K562 (cell line): ENCODE results near the gene UBE2E1. TPM values are rescaled to one million over a fixed set of nuclear protein-coding genes. Genes with fewer than 3 reads are reported as not detected.
A peak's percentile ranks its signal among the peaks of the same experiment; 100 is the strongest.

Experiments
- ATAC-seq: fragments of 200-7000 bp; cut with Tn5 transposase; 3 replicates; pipeline ENCODE4 v1.9.1; 2020; ENCODE audit warnings: moderate library complexity
- BruUV-seq: library from RNA; stranded (reverse); fragments of 400-500 nt; replicated peaks from 2 replicates; lab custom pipeline; 2021; lab: Mats Ljungman, UMichigan
- CTCF ChIA-PET: fragments of 300-600 bp; formaldehyde crosslinking; extraction: SDS; loops from one replicate; lab custom pipeline; 2021; ENCODE audit warnings: low intra/inter-chr PET ratio; lab: Yijun Ruan, JAX
- POLR2A ChIA-PET: fragments of 300-600, 350-650 bp; sonication (Branson Sonifier 250); formaldehyde crosslinking; extraction: SDS; loops from one replicate; lab custom pipeline; 2021; ENCODE audit warnings: antibody characterized with exemption, inconsistent platforms; lab: Yijun Ruan, JAX
- DNase-seq, 4 experiments: peaks; one replicate each; pipeline versions ENCODE4 v3.0.0 to v3.0.0-alpha.2; 2011 to 2018; ENCODE audit warnings: low spot score in 3 of 4, mixed read lengths in 3 of 4; ENCODE audit errors: extremely low read depth in 1 of 4
- FAIRE-seq: peaks from 2 replicates; lab custom pipeline; 2011; peaks lifted over from hg19 to GRCh38; lab: Jason Lieb, UNC
- H2AFZ ChIP-seq: 2 replicates; pipeline ENCODE4 v1.6.0; 2011; ENCODE audit warnings: low read depth, low read length, control low read depth, inconsistent platforms
- H3K27ac ChIP-seq: fragments of 200-600 bp; 3 replicates; pipeline ENCODE4 v1.8.0; 2011; ENCODE audit warnings: low read depth, mild to moderate bottlenecking, control low read depth, inconsistent platforms, low read length, moderate library complexity, mixed read lengths; ENCODE audit errors: extremely low read depth
- H3K27me3 ChIP-seq, 2 experiments: fragments of 300-600 bp in 1 of 2; 2 replicates in 1 of 2; 3 replicates in 1 of 2; pipeline versions ENCODE4 v1.6.0 to v1.8.0; 2011; ENCODE audit warnings: inconsistent platforms in 2 of 2, low read length in 2 of 2, mild to moderate bottlenecking in 1 of 2, mixed read lengths in 1 of 2, moderate library complexity in 1 of 2; ENCODE audit not compliant: control insufficient read depth in 2 of 2, insufficient read depth in 2 of 2
- H3K36me3 ChIP-seq: fragments of 300-600 bp; 3 replicates; pipeline ENCODE4 v1.8.0; 2011; ENCODE audit warnings: mild to moderate bottlenecking, low read length, inconsistent platforms; ENCODE audit not compliant: control insufficient read depth, insufficient read depth
- H3K4me1 ChIP-seq, 2 experiments: fragments of 200-600 bp in 1 of 2; replicated peaks in 1 of 2; 2 replicates in 1 of 2; 3 replicates in 1 of 2; pipeline versions ENCODE4 v1.5.1 to v1.8.0; 2011; ENCODE audit warnings: inconsistent platforms in 2 of 2, low read length in 2 of 2, mild to moderate bottlenecking in 1 of 2, mixed read lengths in 1 of 2, moderate library complexity in 1 of 2; ENCODE audit not compliant: control insufficient read depth in 2 of 2, insufficient read depth in 2 of 2
- H3K4me2 ChIP-seq: 2 replicates; pipeline ENCODE4 v1.6.1; 2011; ENCODE audit warnings: low read length, control low read depth, inconsistent platforms, mixed read lengths; ENCODE audit not compliant: insufficient read depth
- H3K4me3 ChIP-seq: fragments of 200-600 bp; sonication (generic), shearing (Covaris generic); 2 replicates; pipeline ENCODE4 v1.5.1; 2016; ENCODE audit warnings: control low read depth, inconsistent platforms
- H3K79me2 ChIP-seq: fragments of 200-600 bp; 3 replicates; pipeline ENCODE4 v1.8.0; 2011; ENCODE audit warnings: low read length, inconsistent platforms; ENCODE audit not compliant: control insufficient read depth, insufficient read depth
- H3K9ac ChIP-seq, 2 experiments: 2 replicates each; pipeline versions ENCODE4 v1.6.0 to v1.6.1; 2011; ENCODE audit warnings: low read depth in 2 of 2, low read length in 2 of 2, control low read depth in 1 of 2, inconsistent platforms in 1 of 2, mild to moderate bottlenecking in 1 of 2, mixed read lengths in 1 of 2; ENCODE audit not compliant: insufficient read depth in 1 of 2
- H3K9me1 ChIP-seq: one replicate; pipeline ENCODE4 v1.6.0; 2011; ENCODE audit warnings: inconsistent platforms, mild to moderate bottlenecking, low read length, moderate library complexity; ENCODE audit not compliant: control insufficient read depth, insufficient read depth
- H3K9me3 ChIP-seq: replicated peaks from 2 replicates; pipeline ENCODE4 v1.5.1; 2011; ENCODE audit warnings: low read depth, low read length, inconsistent platforms; ENCODE audit not compliant: control insufficient read depth, insufficient read depth
- H4K20me1 ChIP-seq: replicated peaks from 2 replicates; pipeline ENCODE4 v1.6.1; 2011; ENCODE audit warnings: low read length, inconsistent platforms, mixed read lengths; ENCODE audit not compliant: control insufficient read depth, insufficient read depth
- CCNT2 ChIP-seq: IDR thresholded peaks from 2 replicates; pipeline ENCODE4 v1.6.1; 2011; ENCODE audit warnings: borderline replicate concordance, low read depth, mild to moderate bottlenecking, moderate library complexity, mixed read lengths, low read length; ENCODE audit not compliant: insufficient read length; ENCODE audit errors: extremely low read depth
- FOXP1 ChIP-seq: sonication (generic); formaldehyde crosslinking; IDR thresholded peaks from 2 replicates; pipeline ENCODE4 v1.8.0; 2022; ENCODE audit warnings: mild to moderate bottlenecking, missing genetic modification reagents
- HOXB6 ChIP-seq: fragments of 250-450 bp; sonication (Bioruptor Pico); IDR thresholded peaks from 2 replicates; pipeline ENCODE4 v1.5.1; 2022; ENCODE audit warnings: mild to moderate bottlenecking, borderline replicate concordance
- MLLT1 ChIP-seq, 2 experiments: fragments of 450-650 bp; IDR thresholded peaks; 2 replicates each; pipeline ENCODE4 v1.6.1; 2016
- NONO ChIP-seq, 2 experiments: fragments of 200-400 bp in 1 of 2; fragments of 450-650 bp in 1 of 2; formaldehyde crosslinking in 1 of 2; IDR thresholded peaks; 2 replicates each; pipeline ENCODE4 v1.6.1; 2017; ENCODE audit warnings: low read depth in 2 of 2, mild to moderate bottlenecking in 2 of 2, moderate library complexity in 2 of 2, low read length in 1 of 2
- PCBP1 ChIP-seq: fragments of 200-400 bp; formaldehyde crosslinking; IDR thresholded peaks from 2 replicates; pipeline ENCODE4 v1.6.1; 2018; ENCODE audit warnings: mild to moderate bottlenecking, low read depth, low read length; ENCODE audit not compliant: poor library complexity, severe bottlenecking
- SIRT6 ChIP-seq: IDR thresholded peaks from one replicate; pipeline ENCODE4 v1.6.1; 2012; ENCODE audit warnings: low read depth, mild to moderate bottlenecking, control low read depth, inconsistent platforms, low read length, moderate library complexity
- ZC3H11A ChIP-seq: IDR thresholded peaks from 2 replicates; pipeline ENCODE4 v1.6.1; 2012; ENCODE audit warnings: low read depth, low read length, improper control_type of control experiment
- ZNF3 ChIP-seq: fragments of 250-450 bp; sonication (Bioruptor Pico); IDR thresholded peaks from 2 replicates; pipeline ENCODE4 v1.5.0; 2021; ENCODE audit warnings: mild to moderate bottlenecking, moderate library complexity
- ZNF316 ChIP-seq: fragments of 450-650 bp; IDR thresholded peaks from 2 replicates; pipeline ENCODE4 v1.6.1; 2016
- ZNF408 ChIP-seq: fragments of 250-450 bp; sonication (Bioruptor Pico); IDR thresholded peaks from 2 replicates; pipeline ENCODE4 v1.4.0; 2020; ENCODE audit warnings: low read depth, mild to moderate bottlenecking, moderate library complexity
- ZNF584 ChIP-seq: fragments of 200-800 bp; sonication (Bioruptor generic); IDR thresholded peaks from 2 replicates; pipeline ENCODE4 v1.6.1; 2016; ENCODE audit warnings: low read depth, mild to moderate bottlenecking, missing genetic modification characterization, missing compliant biosample characterization
- WGBS: fragments of 100-300 bp; shearing (Covaris generic); methylation state at CpG from one replicate; pipeline ENCODE4 v1.1.6; 2016; ENCODE audit warnings: low coverage, mixed read lengths; ENCODE audit not compliant: insufficient coverage; ENCODE audit errors: missing lambda C conversion rate; 5-methylcytosine and 5-hydroxymethylcytosine counted together
- in situ Hi-C: fragments of 300-500 bp; cut with MboI; formaldehyde crosslinking; loops from 4 replicates; pipeline ENCODE4 v1.15.0; 2018; ENCODE audit warnings: inconsistent platforms, mixed read lengths
- intact Hi-C: fragments of 100-400 bp; cut with micrococcal nuclease; formaldehyde crosslinking; loops from 2 replicates; pipeline ENCODE4 v1.14.2; 2022
- polyA plus RNA-seq, 8 experiments: library from polyadenylated mRNA; depleted of rRNA in 4 of 8; stranded (reverse) in 5 of 8; unstranded in 3 of 8; fragments of >200 nt; fragmentation: Nextera tagmentation in 2 of 8; fragmentation: Illumina TruSeq in 1 of 8; extraction: Ambion mirVana in 2 of 8; extraction: Trizol in 1 of 8; gene quantifications; 2 replicates each; pipeline versions ENCODE4 v1.2.1 to v1.2.3, GENCODE V29; 2011 to 2014; ENCODE audit warnings: inconsistent platforms in 1 of 8, missing spikeins in 1 of 8
- total RNA-seq, 7 experiments: library from RNA; depleted of rRNA in 6 of 7; stranded (reverse); fragments of >200 nt in 6 of 7; fragmentation: Illumina TruSeq in 2 of 7; extraction: Trizol in 2 of 7; gene quantifications; 2 replicates each; pipeline versions ENCODE4 v1.2.1 to v1.2.3, GENCODE V29; 2011 to 2021; ENCODE audit warnings: low replicate concordance in 1 of 7
- TF ChIP-seq, protein P1 (sequence below): IDR thresholded peaks from 3 replicates; pipeline ENCODE4 v1.6.1; 2011; ENCODE audit warnings: borderline replicate concordance, mild to moderate bottlenecking, moderate library complexity; ENCODE audit not compliant: insufficient read length; ENCODE audit errors: extremely low read depth

UBE2E1 gene
- total and polyA plus RNA-seq, 9 of the 15 experiments (the other 6 are each of a cell fraction or from before 2014, with no cell fraction given): 54.4 to 294 (median 165) TPM

DNA sequence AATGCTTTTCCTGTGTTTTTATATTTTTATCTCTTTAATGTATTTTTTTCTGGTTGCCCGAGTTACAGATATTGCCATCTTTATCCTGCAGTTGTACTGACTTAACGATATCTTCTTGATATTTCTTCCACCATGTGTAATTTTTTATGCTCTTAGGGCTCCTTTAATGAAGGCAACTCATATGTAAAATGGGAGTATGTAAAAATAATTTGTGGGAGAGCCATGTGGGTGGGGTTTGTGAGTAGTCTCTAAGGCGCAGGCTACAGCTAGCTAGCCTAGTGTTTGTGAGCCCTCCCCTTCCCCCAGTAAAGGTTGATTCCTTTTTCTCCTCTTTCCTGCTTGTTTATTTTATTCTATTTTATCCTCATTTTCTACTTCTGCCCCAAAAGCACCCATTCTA lies 38.1 kb downstream of the UBE2E1 start:
- Histone ChIP-seq H3K27ac (no peak overlapping the region), H3K9me1 (no peaks in the 10 kb centered on the region), H3K79me2 (peaks cover 76% of the 10 kb centered on the region), H2AFZ (no peak overlapping the region)
- ChIA-PET POLR2A (interaction anchor here (1.7 kb wide), 1 partner anchor 10 kb away, joined by 4 read pairs; no protein-coding TSS in a partner anchor), CTCF (no interaction called here)
- no peak for DNase-seq
- ATAC-seq: 0 out of 3 replicates have a peak, but pooled peaks have one; percentile 24
- intact Hi-C loops: no loop called here
- TF ChIP-seq ZNF584 (CRISPR knock-in tag) (no peak), ZC3H11A (no peak), MLLT1 (IDR thresholded peaks at IDR 0.05) (no peak), NONO (IDR thresholded peaks at IDR 0.05; ENCODE audit: low read depth in 2 of 2, low read length in 1 of 2) (no peak), ZNF408 (CRISPR knock-in tag) (no peak), ZNF3 (CRISPR knock-in tag) (no peak), PCBP1 (no peak), CCNT2 (no peak), FOXP1 (CRISPR knock-in tag) (no peak), SIRT6 (no peak), HOXB6 (CRISPR knock-in tag) (no peak), ZNF316 (no peak)
- TF ChIP-seq, protein P1, sequence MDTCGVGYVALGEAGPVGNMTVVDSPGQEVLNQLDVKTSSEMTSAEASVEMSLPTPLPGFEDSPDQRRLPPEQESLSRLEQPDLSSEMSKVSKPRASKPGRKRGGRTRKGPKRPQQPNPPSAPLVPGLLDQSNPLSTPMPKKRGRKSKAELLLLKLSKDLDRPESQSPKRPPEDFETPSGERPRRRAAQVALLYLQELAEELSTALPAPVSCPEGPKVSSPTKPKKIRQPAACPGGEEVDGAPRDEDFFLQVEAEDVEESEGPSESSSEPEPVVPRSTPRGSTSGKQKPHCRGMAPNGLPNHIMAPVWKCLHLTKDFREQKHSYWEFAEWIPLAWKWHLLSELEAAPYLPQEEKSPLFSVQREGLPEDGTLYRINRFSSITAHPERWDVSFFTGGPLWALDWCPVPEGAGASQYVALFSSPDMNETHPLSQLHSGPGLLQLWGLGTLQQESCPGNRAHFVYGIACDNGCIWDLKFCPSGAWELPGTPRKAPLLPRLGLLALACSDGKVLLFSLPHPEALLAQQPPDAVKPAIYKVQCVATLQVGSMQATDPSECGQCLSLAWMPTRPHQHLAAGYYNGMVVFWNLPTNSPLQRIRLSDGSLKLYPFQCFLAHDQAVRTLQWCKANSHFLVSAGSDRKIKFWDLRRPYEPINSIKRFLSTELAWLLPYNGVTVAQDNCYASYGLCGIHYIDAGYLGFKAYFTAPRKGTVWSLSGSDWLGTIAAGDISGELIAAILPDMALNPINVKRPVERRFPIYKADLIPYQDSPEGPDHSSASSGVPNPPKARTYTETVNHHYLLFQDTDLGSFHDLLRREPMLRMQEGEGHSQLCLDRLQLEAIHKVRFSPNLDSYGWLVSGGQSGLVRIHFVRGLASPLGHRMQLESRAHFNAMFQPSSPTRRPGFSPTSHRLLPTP: no peak
- TF ChIP-seq, all 486 proteins: peak for 0
- H3K4me3 ChIP-seq: no peak overlapping the region
- in situ Hi-C loops: no loop called here
- no peak overlapping the region for H3K4me2 ChIP-seq
- BruUV-seq: no TSS peak
- no peaks in the 10 kb centered on the region for H3K27me3 ChIP-seq
- no peaks in the 10 kb centered on the region for H3K9me3 ChIP-seq
- H3K4me1 ChIP-seq: no peaks in the 10 kb centered on the region
- WGBS: 68% methylated on average over 3 of the region's 3 CpGs
- no peak overlapping the region for H3K9ac ChIP-seq
- peaks cover 6% of the 10 kb centered on the region; the same call in 1 of the 3 replicates for H3K36me3 ChIP-seq
- FAIRE-seq: no peak
- H4K20me1 ChIP-seq: no peaks in the 10 kb centered on the region
